Mesothelial cell of epicardium (in vitro differentiated cells): Measurements from ENCODE around the gene ARGLU1. TPM values are rescaled to one million over a fixed set of nuclear protein-coding genes. Genes with fewer than 3 reads are reported as not detected.
A peak's percentile ranks its signal among the peaks of the same experiment; 100 is the strongest.

Experiments
- DNase-seq, 2 experiments: peaks; one replicate each; pipeline ENCODE4 v3.0.0; 2021; ENCODE audit warnings: low spot score in 2 of 2; ENCODE audit not compliant: unreplicated experiment in 2 of 2
- H3K27ac Mint-ChIP-seq: 2 replicates; pipeline ENCODE4 v1.8.0; 2021; ENCODE audit warnings: mixed read lengths
- H3K27me3 Mint-ChIP-seq: 2 replicates; pipeline ENCODE4 v1.8.0; 2021; ENCODE audit warnings: low read depth, mixed read lengths
- H3K36me3 Mint-ChIP-seq: 2 replicates; pipeline ENCODE4 v1.8.0; 2021; ENCODE audit warnings: mixed read lengths
- H3K4me1 Mint-ChIP-seq: 2 replicates; pipeline ENCODE4 v1.8.0; 2021; ENCODE audit warnings: mixed read lengths
- H3K4me3 Mint-ChIP-seq: 2 replicates; pipeline ENCODE4 v1.8.0; 2021; ENCODE audit warnings: mild to moderate bottlenecking, moderate library complexity, mixed read lengths
- H3K9me3 Mint-ChIP-seq: 2 replicates; pipeline ENCODE4 v1.8.0; 2021; ENCODE audit warnings: mixed read lengths
- CTCF ChIP-seq: fragments of 200-600 bp; sonication (generic); IDR thresholded peaks from one replicate; pipeline ENCODE4 v1.5.0; 2021; ENCODE audit warnings: antibody characterized with exemption; ENCODE audit not compliant: unreplicated experiment
- total RNA-seq: library from RNA; stranded (reverse); gene quantifications from 3 replicates; pipeline ENCODE4 v1.2.1, GENCODE V29; 2021

The ARGLU1 gene
- total RNA-seq, 1 donor from 2014 or later: 233 TPM

- DNase-seq: no peak
- peaks cover 57% of the 10 kb centered on the region for H3K4me1 Mint-ChIP-seq
- peak overlapping the region; percentile 73 for H3K27ac Mint-ChIP-seq
- H3K9me3 Mint-ChIP-seq: no peaks in the 10 kb centered on the region
- H3K27me3 Mint-ChIP-seq: no peaks in the 10 kb centered on the region
- peaks cover 23% of the 10 kb centered on the region for H3K36me3 Mint-ChIP-seq
- peak overlapping the region; percentile 1 for H3K4me3 Mint-ChIP-seq
- TF ChIP-seq CTCF: no peak
Measured at GRCh38 chr13:106513025-106513983, 54.6 kb downstream of the ARGLU1 start.

GRCh38 chr13:106507560-106508274 is 60.2 kb downstream of the ARGLU1 start:
- TF ChIP-seq CTCF: no peak
- Mint-ChIP-seq H3K36me3 (peaks cover 30% of the 10 kb centered on the region), H3K27ac (peak overlapping the region; percentile 81), H3K27me3 (no peaks in the 10 kb centered on the region), H3K4me3 (no peak overlapping the region), H3K9me3 (no peaks in the 10 kb centered on the region), H3K4me1 (peaks cover 50% of the 10 kb centered on the region)
- no peak for DNase-seq

GRCh38 chr13:106506286-106506685 is 61.7 kb downstream of the ARGLU1 start:
- peaks cover 56% of the 10 kb centered on the region for H3K4me1 Mint-ChIP-seq
- no peak for DNase-seq
- no peaks in the 10 kb centered on the region for H3K27me3 Mint-ChIP-seq
- peaks cover 29% of the 10 kb centered on the region for H3K36me3 Mint-ChIP-seq
- H3K27ac Mint-ChIP-seq: peak overlapping the region; percentile 51
- H3K4me3 Mint-ChIP-seq: no peak overlapping the region
- H3K9me3 Mint-ChIP-seq: no peaks in the 10 kb centered on the region
- TF ChIP-seq CTCF: no peak

- no peaks in the 10 kb centered on the region for H3K9me3 Mint-ChIP-seq
- H3K4me1 Mint-ChIP-seq: peaks cover 58% of the 10 kb centered on the region
- no peaks in the 10 kb centered on the region for H3K27me3 Mint-ChIP-seq
- peak overlapping the region; percentile 51 for H3K27ac Mint-ChIP-seq
- H3K36me3 Mint-ChIP-seq: peaks cover 26% of the 10 kb centered on the region
- TF ChIP-seq CTCF: no peak
- no peak for DNase-seq
- H3K4me3 Mint-ChIP-seq: no peak overlapping the region
Measured at GRCh38 chr13:106505732-106506131, 62.2 kb downstream of the ARGLU1 start.

GRCh38 chr13:106505295-106505694 is 62.6 kb downstream of the ARGLU1 start:
- TF ChIP-seq CTCF: no peak
- H3K27ac Mint-ChIP-seq: peak overlapping the region; percentile 51
- DNase-seq: no peak
- H3K4me1 Mint-ChIP-seq: peaks cover 63% of the 10 kb centered on the region
- no peaks in the 10 kb centered on the region for H3K9me3 Mint-ChIP-seq
- H3K36me3 Mint-ChIP-seq: peaks cover 28% of the 10 kb centered on the region
- no peaks in the 10 kb centered on the region for H3K27me3 Mint-ChIP-seq
- no peak overlapping the region for H3K4me3 Mint-ChIP-seq
